Naive thymus-derived CD4-positive, alpha-beta T cell (primary cell): ENCODE results near the gene STX19. TPM values are rescaled to one million over a fixed set of nuclear protein-coding genes. Genes with fewer than 3 reads are reported as not detected.
A peak's percentile ranks its signal among the peaks of the same experiment; 100 is the strongest.

Source experiments
- ATAC-seq: fragments of 150-1000 bp; cut with Tn5 transposase; 2 replicates; pipeline ENCODE4 v1.10.0; 2021; ENCODE audit warnings: mild to moderate bottlenecking, moderate library complexity
- CTCF ChIA-PET: fragments of 350-600 bp; sonication (Branson Sonifier 250); formaldehyde crosslinking; loops from one replicate; lab custom pipeline; 2021; ENCODE audit warnings: antibody characterized with exemption; lab: Charles Lee
- POLR2A ChIA-PET: fragments of 350-600 bp; sonication (Branson Sonifier 250); formaldehyde crosslinking; loops from one replicate; lab custom pipeline; 2021; ENCODE audit warnings: antibody characterized with exemption, inconsistent platforms; lab: Charles Lee
- DNase-seq, 9 donors: peaks; one replicate each; pipeline versions ENCODE4 v3.0.0 to v3.0.0-alpha.2; 2020 to 2022; ENCODE audit warnings: mixed read lengths in 1 of 9
- H3K27ac ChIP-seq: one replicate; pipeline ENCODE4 v1.7.0; 2013; ENCODE audit warnings: mild to moderate bottlenecking, low read depth, low read length, moderate library complexity
- H3K27me3 ChIP-seq, 2 donors: one replicate each; pipeline ENCODE4 v1.7.0; 2013; ENCODE audit warnings: low read length in 2 of 2, mild to moderate bottlenecking in 2 of 2, moderate library complexity in 2 of 2; ENCODE audit not compliant: control insufficient read depth in 2 of 2, insufficient read depth in 2 of 2
- H3K36me3 ChIP-seq, 3 experiments: 1 replicate in 2 of 3; 2 replicates in 1 of 3; pipeline ENCODE4 v1.7.0; 2013; ENCODE audit warnings: low read length in 3 of 3, mild to moderate bottlenecking in 3 of 3, moderate library complexity in 1 of 3; ENCODE audit not compliant: insufficient read depth in 3 of 3, control insufficient read depth in 2 of 3
- H3K4me1 ChIP-seq, 2 donors: one replicate each; pipeline ENCODE4 v1.7.0; 2013; ENCODE audit warnings: low read length in 2 of 2, mild to moderate bottlenecking in 2 of 2, moderate library complexity in 1 of 2; ENCODE audit not compliant: control insufficient read depth in 2 of 2, insufficient read depth in 2 of 2
- H3K4me3 ChIP-seq: 2 replicates; pipeline ENCODE4 v1.7.0; 2013; ENCODE audit warnings: mild to moderate bottlenecking, low read length
- H3K9me3 ChIP-seq, 3 experiments: 1 replicate in 2 of 3; 2 replicates in 1 of 3; pipeline ENCODE4 v1.7.0; 2013; ENCODE audit warnings: low read length in 3 of 3; ENCODE audit not compliant: control insufficient read depth in 2 of 3
- H3K27ac Mint-ChIP-seq, 9 donors: one replicate each; pipeline ENCODE4 v1.8.0; 2020 to 2022; ENCODE audit warnings: mixed read lengths in 9 of 9, mild to moderate bottlenecking in 8 of 9, moderate library complexity in 5 of 9, inconsistent platforms in 2 of 9
- H3K27me3 Mint-ChIP-seq, 5 donors: one replicate each; pipeline ENCODE4 v1.8.0; 2021 to 2022; ENCODE audit warnings: mixed read lengths in 5 of 5, mild to moderate bottlenecking in 1 of 5
- H3K36me3 Mint-ChIP-seq, 5 donors: one replicate each; pipeline ENCODE4 v1.8.0; 2020 to 2022; ENCODE audit warnings: mixed read lengths in 5 of 5, mild to moderate bottlenecking in 3 of 5, inconsistent platforms in 1 of 5
- H3K4me1 Mint-ChIP-seq, 7 donors: one replicate each; pipeline ENCODE4 v1.8.0; 2020 to 2022; ENCODE audit warnings: mixed read lengths in 7 of 7, mild to moderate bottlenecking in 3 of 7, inconsistent platforms in 1 of 7
- H3K4me3 Mint-ChIP-seq, 10 donors: one replicate each; pipeline ENCODE4 v1.8.0; 2020 to 2022; ENCODE audit warnings: mild to moderate bottlenecking in 10 of 10, mixed read lengths in 10 of 10, moderate library complexity in 6 of 10, inconsistent platforms in 2 of 10
- H3K9me3 Mint-ChIP-seq, 11 donors: one replicate each; pipeline ENCODE4 v1.8.0; 2020 to 2022; ENCODE audit warnings: mixed read lengths in 11 of 11, mild to moderate bottlenecking in 4 of 11, inconsistent platforms in 1 of 11, moderate library complexity in 1 of 11
- intact Hi-C, 2 donors: fragments of 100-400 bp; cut with micrococcal nuclease; formaldehyde crosslinking; loops; one replicate each; pipeline ENCODE4 v1.15.1; 2023
- polyA plus RNA-seq, 2 donors: library from polyadenylated mRNA; unstranded; fragments of 300-500 nt; fragmentation: Illumina TruSeq; gene quantifications; one replicate each; pipeline ENCODE4 v1.2.3, GENCODE V29; 2021
- total RNA-seq, 6 experiments: library from RNA in 5 of 6; stranded (reverse) in 5 of 6; gene quantifications; 1 replicate in 5 of 6; 2 replicates in 1 of 6; pipeline ENCODE4 v1.2.3 and lab custom pipeline; 2021 to 2026

Gene STX19
- total and polyA plus RNA-seq, 7 experiments from 2014 or later: 0.45 TPM; not detected in 6

DNA sequence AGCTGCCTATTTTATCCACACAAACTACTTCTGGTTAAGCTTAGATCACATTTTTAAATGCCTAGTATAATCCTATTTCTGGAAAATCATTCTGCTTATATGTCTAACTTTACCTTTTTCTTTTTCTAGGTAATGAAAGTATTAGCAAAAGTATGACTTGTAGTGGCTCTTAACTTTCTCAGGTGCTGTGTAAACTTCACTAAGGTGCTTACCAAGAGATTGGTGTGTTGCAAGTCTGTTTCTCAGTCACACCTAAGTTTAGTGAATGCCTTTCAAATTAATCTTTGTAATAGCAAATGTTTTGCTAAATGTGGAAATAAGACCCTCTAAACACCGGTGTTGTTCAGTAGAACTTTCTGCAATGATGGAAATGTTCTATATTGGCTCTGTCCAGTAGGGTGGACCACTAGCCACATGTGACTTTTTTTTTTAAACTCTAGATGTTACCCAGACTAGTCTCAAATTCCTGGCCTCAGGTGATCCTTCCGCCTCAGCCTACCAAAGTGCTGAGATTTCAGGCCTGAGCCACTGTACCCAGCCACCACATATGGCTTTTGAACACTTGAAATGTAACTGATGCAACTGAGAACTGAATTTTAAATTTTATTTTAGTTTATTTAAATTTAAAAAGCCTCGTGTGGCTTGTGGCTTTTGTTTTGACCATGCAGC, 26.4 kb downstream of the STX19 start:
- Mint-ChIP-seq H3K27ac (peak overlapping the region in 1 of 9 donors; percentile 7), H3K4me1 (peaks cover 0 to 7% (median 4%) of the 10 kb centered on the region in 7 donors), H3K4me3 (no peak overlapping the region), H3K36me3 (peaks cover 0 to 13% (median under 1%) of the 10 kb centered on the region in 5 donors), H3K9me3 (peaks cover 0 to 1% (median 0%) of the 10 kb centered on the region in 11 donors), H3K27me3 (no peaks in the 10 kb centered on the region)
- no peak overlapping the region for H3K4me3 ChIP-seq
- H3K27me3 ChIP-seq: no peaks in the 10 kb centered on the region
- no peaks in the 10 kb centered on the region for H3K36me3 ChIP-seq
- POLR2A ChIA-PET: no interaction called here
- H3K4me1 ChIP-seq: no peaks in the 10 kb centered on the region
- ATAC-seq (no peak), DNase-seq (no peak)
- intact Hi-C loops: loop anchor here in 1 of 2 donors (5.0 kb wide), 1 partner anchor 285 kb away; no protein-coding TSS in a partner anchor
- H3K27ac ChIP-seq: no peak overlapping the region
- no peaks in the 10 kb centered on the region for H3K9me3 ChIP-seq
- CTCF ChIA-PET: interaction anchor here (0.5 to 5.9 kb wide), 3 partner anchors 35 to 83 kb away, joined by 3 to 32 read pairs (median 3); no protein-coding TSS in a partner anchor

DNA sequence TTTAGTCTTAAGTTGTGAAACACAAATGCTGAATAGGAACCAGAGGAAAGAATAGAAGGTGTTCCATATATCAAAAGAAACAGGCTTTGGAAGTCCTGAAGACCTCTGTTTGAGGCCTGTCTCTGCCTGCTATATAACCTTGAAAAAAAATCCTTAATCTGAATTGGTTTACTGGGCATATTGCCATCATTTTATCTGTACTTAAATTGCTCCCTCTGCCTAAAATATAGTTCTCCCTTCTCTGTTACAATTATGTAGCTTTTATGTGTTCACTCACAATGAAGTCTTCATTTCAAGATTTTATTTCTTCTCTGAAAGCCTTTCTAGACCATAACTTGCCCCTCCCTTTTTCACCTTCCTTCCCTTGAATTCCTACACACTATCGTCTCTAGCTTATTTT, 27.2 kb downstream of the STX19 start:
- ChIA-PET POLR2A (no interaction called here), CTCF (interaction anchor here (0.8 to 1.2 kb wide), 2 partner anchors 36 to 69 kb away, joined by 3 to 5 read pairs; no protein-coding TSS in a partner anchor)
- H3K4me3 ChIP-seq: no peak overlapping the region
- Mint-ChIP-seq H3K27me3 (no peaks in the 10 kb centered on the region), H3K4me3 (no peak overlapping the region), H3K9me3 (peaks cover 0 to 1% (median 0%) of the 10 kb centered on the region in 11 donors), H3K36me3 (peaks cover 0 to 15% (median 1%) of the 10 kb centered on the region in 5 donors), H3K27ac (peak overlapping the region in 1 of 9 donors; percentile 7), H3K4me1 (peaks cover 0 to 5% (median 4%) of the 10 kb centered on the region in 7 donors)
- H3K27me3 ChIP-seq: no peaks in the 10 kb centered on the region
- DNase-seq (no peak), ATAC-seq (no peak)
- no peaks in the 10 kb centered on the region for H3K36me3 ChIP-seq
- H3K4me1 ChIP-seq: no peaks in the 10 kb centered on the region
- intact Hi-C loops: loop anchor here in 1 of 2 donors (5.0 kb wide), 1 partner anchor 286 kb away; no protein-coding TSS in a partner anchor
- H3K27ac ChIP-seq: no peak overlapping the region
- H3K9me3 ChIP-seq: no peaks in the 10 kb centered on the region

DNA sequence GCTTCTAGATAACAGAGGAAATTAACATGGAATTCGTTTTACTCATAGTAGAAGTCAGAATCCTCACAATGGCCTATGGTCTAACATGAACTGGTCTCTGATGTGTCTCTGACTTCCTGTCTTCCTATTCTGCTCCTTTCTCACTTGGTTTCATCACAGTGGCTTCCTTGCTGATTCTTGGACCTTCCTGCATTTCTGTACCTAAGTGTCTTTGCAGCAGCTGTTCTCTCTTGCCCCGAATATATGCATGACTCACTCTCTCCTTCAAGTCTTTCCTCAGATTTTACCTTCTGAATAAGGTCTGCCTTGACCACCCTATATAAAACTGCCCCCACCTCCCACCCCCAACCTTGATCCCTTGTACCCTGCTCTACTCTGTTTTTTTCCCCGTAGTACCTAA, 34.3 kb downstream of the STX19 start:
- DNase-seq (no peak), ATAC-seq (no peak)
- H3K4me3 Mint-ChIP-seq: no peak overlapping the region
- no peak overlapping the region for H3K27ac Mint-ChIP-seq
- peaks cover 0 to 14% (median 1%) of the 10 kb centered on the region in 5 donors for H3K36me3 Mint-ChIP-seq
- no peaks in the 10 kb centered on the region for H3K9me3 ChIP-seq
- no peaks in the 10 kb centered on the region for H3K27me3 Mint-ChIP-seq
- ChIA-PET POLR2A (interaction anchor here (2.0 kb wide), 1 partner anchor 69 kb away, joined by 4 read pairs; the partner anchor contains the start of genes DHFR2 and NSUN3), CTCF (interaction anchor here (0.6 to 0.7 kb wide), 2 partner anchors 27 to 66 kb away, joined by 4 to 5 read pairs; no protein-coding TSS in a partner anchor)
- H3K4me1 Mint-ChIP-seq: peaks cover 0 to 7% (median 3%) of the 10 kb centered on the region in 7 donors
- no peaks in the 10 kb centered on the region for H3K36me3 ChIP-seq
- H3K27me3 ChIP-seq: no peaks in the 10 kb centered on the region
- intact Hi-C loops: no loop called here
- no peaks in the 10 kb centered on the region for H3K9me3 Mint-ChIP-seq
- no peak overlapping the region for H3K4me3 ChIP-seq
- H3K27ac ChIP-seq: no peak overlapping the region
- H3K4me1 ChIP-seq: no peaks in the 10 kb centered on the region

DNA sequence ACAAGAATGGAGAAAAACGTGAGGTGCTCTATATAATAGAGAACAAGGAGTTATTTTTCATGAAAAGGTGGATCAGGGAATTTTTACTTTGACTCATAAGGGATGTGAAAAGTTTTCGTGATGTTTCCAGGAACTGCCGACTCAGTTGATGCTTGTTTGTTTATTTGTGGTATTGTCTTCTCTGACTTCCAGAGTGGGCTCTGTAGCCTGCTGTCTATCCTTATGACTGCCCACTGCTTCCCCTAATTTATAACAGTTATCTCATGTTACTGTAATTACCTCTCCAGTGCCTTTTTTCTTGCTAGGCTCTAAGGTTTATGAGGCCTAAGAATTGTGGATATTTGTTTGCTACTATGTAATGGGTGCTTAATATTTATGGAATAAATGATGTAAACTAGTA, 36.2 kb downstream of the STX19 start:
- Histone ChIP-seq H3K4me1 (no peaks in the 10 kb centered on the region), H3K27me3 (no peaks in the 10 kb centered on the region), H3K9me3 (no peaks in the 10 kb centered on the region), H3K36me3 (no peaks in the 10 kb centered on the region), H3K4me3 (no peak overlapping the region), H3K27ac (no peak overlapping the region)
- Mint-ChIP-seq H3K9me3 (no peaks in the 10 kb centered on the region), H3K36me3 (peaks cover 0 to 7% (median 1%) of the 10 kb centered on the region in 5 donors), H3K27ac (peak overlapping the region in 2 of 9 donors; percentile 2 to 25), H3K4me1 (peaks cover 0 to 7% (median 3%) of the 10 kb centered on the region in 7 donors), H3K4me3 (no peak overlapping the region), H3K27me3 (no peaks in the 10 kb centered on the region)
- POLR2A ChIA-PET: interaction anchor here (0.7 kb wide), 1 partner anchor 71 kb away, joined by 4 read pairs; the partner anchor contains the start of genes DHFR2 and NSUN3
- CTCF ChIA-PET: no interaction called here
- intact Hi-C loops: no loop called here
- DNase-seq: no peak
- ATAC-seq: no peak

DNA sequence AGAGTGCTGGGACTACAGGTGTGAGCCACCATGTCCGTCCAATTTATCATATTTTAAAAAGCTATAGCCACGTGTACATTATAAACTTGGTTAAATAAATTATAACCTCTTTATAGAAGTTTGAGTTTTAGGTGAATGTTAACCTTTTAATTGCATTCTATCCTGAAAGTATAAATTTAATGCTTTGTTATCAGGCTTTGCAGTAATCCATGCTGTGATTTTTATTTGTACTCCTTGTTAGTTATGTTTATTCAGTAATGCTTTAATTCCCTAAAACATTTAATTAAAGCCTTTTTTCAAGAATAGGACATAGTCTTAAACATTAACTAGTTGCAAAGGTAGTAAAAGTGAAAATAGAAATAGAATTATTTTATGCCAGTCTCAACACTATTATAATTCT, 36.8 kb downstream of the STX19 start:
- ATAC-seq: no peak
- H3K27ac ChIP-seq: no peak overlapping the region
- H3K9me3 ChIP-seq: no peaks in the 10 kb centered on the region
- H3K9me3 Mint-ChIP-seq: no peaks in the 10 kb centered on the region
- H3K4me1 Mint-ChIP-seq: peaks cover 0 to 7% (median 3%) of the 10 kb centered on the region in 7 donors
- H3K27ac Mint-ChIP-seq: no peak overlapping the region
- no peaks in the 10 kb centered on the region for H3K4me1 ChIP-seq
- H3K27me3 Mint-ChIP-seq: no peaks in the 10 kb centered on the region
- POLR2A ChIA-PET: no interaction called here
- no peaks in the 10 kb centered on the region for H3K36me3 ChIP-seq
- CTCF ChIA-PET: no interaction called here
- DNase-seq: no peak
- no peak overlapping the region for H3K4me3 Mint-ChIP-seq
- H3K36me3 Mint-ChIP-seq: peaks cover 0 to under 1% (median 0%) of the 10 kb centered on the region in 5 donors
- intact Hi-C loops: no loop called here
- no peaks in the 10 kb centered on the region for H3K27me3 ChIP-seq
- no peak overlapping the region for H3K4me3 ChIP-seq

DNA sequence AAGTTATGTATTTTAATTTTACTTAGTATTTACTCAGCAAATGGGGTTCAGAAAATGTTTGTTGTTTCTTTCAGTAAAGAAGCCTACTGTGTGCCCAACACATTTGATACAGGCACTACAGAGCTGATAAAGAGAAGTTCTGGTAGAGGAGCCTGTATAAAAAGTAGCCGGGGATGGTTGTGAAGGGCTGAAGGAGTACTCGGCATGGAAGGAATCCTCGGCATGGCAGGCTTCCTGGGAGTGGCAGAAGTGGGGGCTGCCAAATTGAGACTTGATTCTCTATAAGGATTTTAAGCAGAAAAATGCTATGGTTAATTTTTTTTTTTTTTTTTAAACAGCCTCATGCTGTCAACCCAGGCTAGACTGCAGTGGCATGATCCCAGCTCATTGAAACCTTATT, 39.2 kb downstream of the STX19 start:
- Histone ChIP-seq H3K4me3 (no peak overlapping the region), H3K27me3 (no peaks in the 10 kb centered on the region), H3K4me1 (no peaks in the 10 kb centered on the region), H3K9me3 (no peaks in the 10 kb centered on the region), H3K36me3 (no peaks in the 10 kb centered on the region), H3K27ac (no peak overlapping the region)
- H3K9me3 Mint-ChIP-seq: no peaks in the 10 kb centered on the region
- no peaks in the 10 kb centered on the region for H3K36me3 Mint-ChIP-seq
- H3K4me3 Mint-ChIP-seq: no peak overlapping the region
- intact Hi-C loops: no loop called here
- ATAC-seq: no peak
- POLR2A ChIA-PET: no interaction called here
- H3K27ac Mint-ChIP-seq: no peak overlapping the region
- no peaks in the 10 kb centered on the region for H3K27me3 Mint-ChIP-seq
- DNase-seq: no peak
- peaks cover 0 to 8% (median 3%) of the 10 kb centered on the region in 7 donors for H3K4me1 Mint-ChIP-seq
- CTCF ChIA-PET: interaction anchor here (0.9 kb wide), 1 partner anchor 32 kb away, joined by 4 read pairs; no protein-coding TSS in a partner anchor
